A549 (cell line): ENCODE data around the gene TNRC6A. TPM values are rescaled to one million over a fixed set of nuclear protein-coding genes. Genes with fewer than 3 reads are reported as not detected.

Source experiments
- ATAC-seq, 2 experiments: fragments of 200-7000 bp in 1 of 2; fragments of >200 bp in 1 of 2; cut with Nextera tagmentation in 1 of 2; cut with Tn5 transposase in 1 of 2; 3 replicates each; pipeline versions ENCODE4 v1.8.0 to v1.9.1; 2018 to 2020; ENCODE audit warnings: mild to moderate bottlenecking in 1 of 2, moderate library complexity in 1 of 2
- CTCF ChIA-PET: fragments of 300-600 bp; sonication (Branson Sonifier 250); formaldehyde crosslinking; extraction: SDS; loops from one replicate; lab custom pipeline; 2021; ENCODE audit warnings: antibody characterized with exemption, inconsistent platforms; lab: Yijun Ruan, JAX
- POLR2A ChIA-PET: fragments of 350-600 bp; formaldehyde crosslinking; extraction: SDS; loops from one replicate; lab custom pipeline; 2021; ENCODE audit warnings: antibody characterized with exemption, inconsistent platforms; lab: Yijun Ruan, JAX
- DNase-seq, 2 experiments: peaks; one replicate each; pipeline versions ENCODE4 v3.0.0 to v3.0.0-alpha.2; 2011 to 2016; ENCODE audit warnings: low read depth in 1 of 2, low spot score in 1 of 2
- FAIRE-seq: peaks from 2 replicates; lab custom pipeline; 2011; peaks lifted over from hg19 to GRCh38; lab: Jason Lieb, UNC
- H3K27ac ChIP-seq, 2 experiments: fragments of >200 bp; sonication (Bioruptor Twin); formaldehyde crosslinking; 3 replicates each; pipeline ENCODE4 v1.5.1; 2016 to 2017
- H3K4me1 ChIP-seq: fragments of >200 bp; sonication (Bioruptor Twin); formaldehyde crosslinking; 3 replicates; pipeline ENCODE4 v1.6.1; 2016
- H3K4me2 ChIP-seq: fragments of >200 bp; sonication (Bioruptor Twin); formaldehyde crosslinking; 3 replicates; pipeline ENCODE4 v1.6.1; 2016
- H3K4me3 ChIP-seq: fragments of >200 bp; sonication (Bioruptor Twin); formaldehyde crosslinking; 3 replicates; pipeline ENCODE4 v1.5.1; 2016
- H3K9me3 ChIP-seq: fragments of >200 bp; sonication (Bioruptor Twin); formaldehyde crosslinking; 3 replicates; pipeline ENCODE4 v1.6.1; 2016
- BHLHE40 ChIP-seq: IDR thresholded peaks from 2 replicates; pipeline ENCODE4 v1.6.1; 2012; ENCODE audit warnings: low read depth, low read length, inconsistent platforms
- CBX2 ChIP-seq: fragments of 200-600 bp; sonication (generic); IDR thresholded peaks from 2 replicates; pipeline ENCODE4 v1.6.1; 2016; ENCODE audit warnings: low read depth, mild to moderate bottlenecking, borderline replicate concordance
- CBX8 ChIP-seq: fragments of 200-600 bp; sonication (generic); IDR thresholded peaks from 2 replicates; pipeline ENCODE4 v1.6.1; 2016
- CHD2 ChIP-seq: fragments of 150-350 bp; IDR thresholded peaks from 2 replicates; pipeline ENCODE4 v1.6.1; 2014; ENCODE audit warnings: low read length; ENCODE audit not compliant: partially characterized antibody
- EHF ChIP-seq: fragments of 250-450 bp; sonication (Bioruptor Pico); IDR thresholded peaks from 2 replicates; pipeline ENCODE4 v1.5.0; 2020; ENCODE audit warnings: mild to moderate bottlenecking
- EP300 ChIP-seq, 2 experiments: fragments of >200 bp; sonication (Bioruptor Twin); formaldehyde crosslinking; IDR thresholded peaks; 2 replicates in 1 of 2; 3 replicates in 1 of 2; pipeline ENCODE4 v1.6.1; 2016 to 2017
- ESRRA ChIP-seq: fragments of 150-350 bp; IDR thresholded peaks from 2 replicates; pipeline ENCODE4 v1.6.1; 2014; ENCODE audit warnings: mild to moderate bottlenecking, low read length, borderline replicate concordance
- FOSB ChIP-seq: fragments of 250-450 bp; sonication (Bioruptor Pico); IDR thresholded peaks from 2 replicates; pipeline ENCODE4 v1.5.0; 2020; ENCODE audit warnings: mild to moderate bottlenecking, moderate library complexity
- FOSL2 ChIP-seq, 2 experiments: fragments of 450-650 bp in 1 of 2; fragments of >200 bp in 1 of 2; sonication (Bioruptor Twin) in 1 of 2; formaldehyde crosslinking; IDR thresholded peaks; 2 replicates each; pipeline versions ENCODE4 v1.5.0 to v1.6.1; 2016 to 2020; ENCODE audit warnings: mild to moderate bottlenecking in 1 of 2, moderate library complexity in 1 of 2
- HEYL ChIP-seq: fragments of 250-450 bp; sonication (Bioruptor Pico); IDR thresholded peaks from 2 replicates; pipeline ENCODE4 v1.8.0; 2021; ENCODE audit warnings: mild to moderate bottlenecking, moderate library complexity
- JUN ChIP-seq, 2 experiments: fragments of >200 bp; sonication (Bioruptor Twin); formaldehyde crosslinking; IDR thresholded peaks; 2 replicates in 1 of 2; 3 replicates in 1 of 2; pipeline ENCODE4 v1.6.1; 2016 to 2017
- MAFK ChIP-seq: fragments of 450-650 bp; IDR thresholded peaks from 2 replicates; pipeline ENCODE4 v1.6.1; 2014; ENCODE audit not compliant: partially characterized antibody
- PHF8 ChIP-seq: fragments of 200-600 bp; sonication (generic); IDR thresholded peaks from 2 replicates; pipeline ENCODE4 v1.6.1; 2016; ENCODE audit warnings: low read depth, mild to moderate bottlenecking, antibody characterized with exemption, moderate library complexity, borderline replicate concordance
- RFX5 ChIP-seq: fragments of 450-650 bp; IDR thresholded peaks from 2 replicates; pipeline ENCODE4 v1.7.1; 2014; ENCODE audit warnings: antibody characterized with exemption, mild to moderate bottlenecking, moderate library complexity
- SMC3 ChIP-seq: fragments of >200 bp; sonication (Bioruptor Twin); formaldehyde crosslinking; IDR thresholded peaks from 3 replicates; pipeline ENCODE4 v1.6.1; 2018; ENCODE audit warnings: inconsistent platforms
- TP53 ChIP-seq: fragments of 250-450 bp; sonication (Bioruptor Pico); IDR thresholded peaks from 2 replicates; pipeline ENCODE4 v1.5.0; 2021; ENCODE audit warnings: mild to moderate bottlenecking, moderate library complexity
- ZFP36 ChIP-seq: fragments of 450-650 bp; IDR thresholded peaks from 2 replicates; pipeline ENCODE4 v1.6.1; 2014; ENCODE audit warnings: borderline replicate concordance; ENCODE audit not compliant: partially characterized antibody
- ZNF302 ChIP-seq: fragments of 250-450 bp; sonication (Bioruptor Pico); IDR thresholded peaks from 2 replicates; pipeline ENCODE4 v1.9.0; 2021; ENCODE audit warnings: inconsistent platforms, mild to moderate bottlenecking, moderate library complexity
- ZSCAN20 ChIP-seq: fragments of 250-450 bp; sonication (Bioruptor Pico); IDR thresholded peaks from 2 replicates; pipeline ENCODE4 v1.8.0; 2022; ENCODE audit warnings: mild to moderate bottlenecking, moderate library complexity
- WGBS: methylation state at CpG from one replicate; pipeline ENCODE4 v1.1.6; 2017; ENCODE audit errors: missing lambda C conversion rate; 5-methylcytosine and 5-hydroxymethylcytosine counted together
- polyA plus RNA-seq, 4 experiments: library from polyadenylated mRNA; depleted of rRNA in 3 of 4; stranded (reverse); fragments of >200 nt; fragmentation: RNase III in 1 of 4; extraction: RNeasy Plus Mini Kit Qiagen cat#74134 plus additional on column Dnase treatment in 1 of 4; gene quantifications; 2 replicates in 3 of 4; 3 replicates in 1 of 4; pipeline ENCODE4 v1.2.3, GENCODE V29; 2011 to 2017
- TF ChIP-seq, protein P1 (sequence below): fragments of >200 bp; sonication (Bioruptor Twin); formaldehyde crosslinking; IDR thresholded peaks from 2 replicates; pipeline ENCODE4 v1.6.1; 2016
- TF ChIP-seq, protein P2 (sequence below): fragments of 450-650 bp; IDR thresholded peaks from 2 replicates; pipeline ENCODE4 v1.6.1; 2014; ENCODE audit warnings: antibody characterized with exemption
- TF ChIP-seq, protein P3 (sequence below): fragments of 250-450 bp; sonication (Bioruptor Pico); IDR thresholded peaks from 2 replicates; pipeline ENCODE4 v1.5.0; 2021; ENCODE audit warnings: mild to moderate bottlenecking, moderate library complexity, borderline replicate concordance
- TF ChIP-seq, protein P4 (sequence below): fragments of 250-450 bp; sonication (Bioruptor Pico); IDR thresholded peaks from 2 replicates; pipeline ENCODE4 v1.5.0; 2020; ENCODE audit warnings: low read depth, mild to moderate bottlenecking, moderate library complexity
- TF ChIP-seq, protein P5 (sequence below): fragments of >200 bp; sonication (Bioruptor Twin); formaldehyde crosslinking; IDR thresholded peaks from 3 replicates; pipeline ENCODE4 v1.5.1; 2016

Gene TNRC6A
- polyA plus RNA-seq, 2 of the 4 experiments (the other 2 are of a cell fraction), result 26.7 to 51.6 TPM

DNA sequence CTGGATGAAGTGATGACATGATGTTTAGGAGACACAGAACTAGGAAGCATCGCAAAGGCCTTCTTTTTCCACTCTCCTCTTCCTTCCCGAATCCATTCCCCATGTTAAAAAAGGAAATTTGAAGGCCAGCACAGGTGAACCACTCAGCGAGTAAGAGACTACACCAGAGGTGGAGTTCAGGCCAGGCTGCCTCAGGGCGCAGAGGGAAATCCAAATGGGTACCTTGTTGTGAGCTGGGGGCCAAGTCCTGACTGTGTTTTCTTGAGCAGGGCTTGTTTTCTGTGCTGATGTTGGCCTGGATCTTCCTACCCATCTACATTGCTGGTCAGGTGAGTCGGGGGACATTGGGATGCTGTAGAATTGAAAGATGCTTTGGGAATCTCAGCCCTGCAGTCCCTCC, 142.4 kb downstream of the TNRC6A start:
- CTCF ChIA-PET, result interaction anchor here (0.7 kb wide), 1 partner anchor 17 kb away, joined by 3 read pairs; no protein-coding TSS in a partner anchor
- 95% methylated on average over 5 of the region's 5 CpGs for WGBS
- ATAC-seq (no peak), FAIRE-seq (no peak), DNase-seq (no peak)
- no peak overlapping the region for H3K4me3 ChIP-seq
- TF ChIP-seq BHLHE40 (no peak), FOSL2 (IDR thresholded peaks at IDR 0.05) (no peak), FOSL2 (CRISPR knock-in tag; IDR thresholded peaks at IDR 0.05) (no peak), HEYL (CRISPR knock-in tag) (no peak), ZSCAN20 (no peak), CHD2 (no peak), ZNF302 (CRISPR knock-in tag) (no peak), EP300 (IDR thresholded peaks at IDR 0.05) (no peak), ESRRA (no peak), CBX2 (no peak), RFX5 (no peak), EHF (CRISPR knock-in tag) (no peak), FOSB (no peak), MAFK (no peak), ZFP36 (no peak), CBX8 (no peak)
- TF ChIP-seq, protein P1, sequence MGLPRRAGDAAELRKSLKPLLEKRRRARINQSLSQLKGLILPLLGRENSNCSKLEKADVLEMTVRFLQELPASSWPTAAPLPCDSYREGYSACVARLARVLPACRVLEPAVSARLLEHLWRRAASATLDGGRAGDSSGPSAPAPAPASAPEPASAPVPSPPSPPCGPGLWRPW, result no peak
- TF ChIP-seq, protein P2, sequence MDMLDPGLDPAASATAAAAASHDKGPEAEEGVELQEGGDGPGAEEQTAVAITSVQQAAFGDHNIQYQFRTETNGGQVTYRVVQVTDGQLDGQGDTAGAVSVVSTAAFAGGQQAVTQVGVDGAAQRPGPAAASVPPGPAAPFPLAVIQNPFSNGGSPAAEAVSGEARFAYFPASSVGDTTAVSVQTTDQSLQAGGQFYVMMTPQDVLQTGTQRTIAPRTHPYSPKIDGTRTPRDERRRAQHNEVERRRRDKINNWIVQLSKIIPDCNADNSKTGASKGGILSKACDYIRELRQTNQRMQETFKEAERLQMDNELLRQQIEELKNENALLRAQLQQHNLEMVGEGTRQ, result no peak
- TF ChIP-seq, protein P3, sequence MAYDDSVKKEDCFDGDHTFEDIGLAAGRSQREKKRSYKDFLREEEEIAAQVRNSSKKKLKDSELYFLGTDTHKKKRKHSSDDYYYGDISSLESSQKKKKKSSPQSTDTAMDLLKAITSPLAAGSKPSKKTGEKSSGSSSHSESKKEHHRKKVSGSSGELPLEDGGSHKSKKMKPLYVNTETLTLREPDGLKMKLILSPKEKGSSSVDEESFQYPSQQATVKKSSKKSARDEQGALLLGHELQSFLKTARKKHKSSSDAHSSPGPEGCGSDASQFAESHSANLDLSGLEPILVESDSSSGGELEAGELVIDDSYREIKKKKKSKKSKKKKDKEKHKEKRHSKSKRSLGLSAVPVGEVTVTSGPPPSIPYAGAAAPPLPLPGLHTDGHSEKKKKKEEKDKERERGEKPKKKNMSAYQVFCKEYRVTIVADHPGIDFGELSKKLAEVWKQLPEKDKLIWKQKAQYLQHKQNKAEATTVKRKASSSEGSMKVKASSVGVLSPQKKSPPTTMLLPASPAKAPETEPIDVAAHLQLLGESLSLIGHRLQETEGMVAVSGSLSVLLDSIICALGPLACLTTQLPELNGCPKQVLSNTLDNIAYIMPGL (CRISPR knock-in tag), result no peak
- H3K9me3 ChIP-seq, result no peaks in the 10 kb centered on the region
- no peaks in the 10 kb centered on the region for H3K4me1 ChIP-seq
- H3K27ac ChIP-seq, result no peak overlapping the region
- H3K4me2 ChIP-seq, result no peak overlapping the region
- POLR2A ChIA-PET, result no interaction called here

DNA sequence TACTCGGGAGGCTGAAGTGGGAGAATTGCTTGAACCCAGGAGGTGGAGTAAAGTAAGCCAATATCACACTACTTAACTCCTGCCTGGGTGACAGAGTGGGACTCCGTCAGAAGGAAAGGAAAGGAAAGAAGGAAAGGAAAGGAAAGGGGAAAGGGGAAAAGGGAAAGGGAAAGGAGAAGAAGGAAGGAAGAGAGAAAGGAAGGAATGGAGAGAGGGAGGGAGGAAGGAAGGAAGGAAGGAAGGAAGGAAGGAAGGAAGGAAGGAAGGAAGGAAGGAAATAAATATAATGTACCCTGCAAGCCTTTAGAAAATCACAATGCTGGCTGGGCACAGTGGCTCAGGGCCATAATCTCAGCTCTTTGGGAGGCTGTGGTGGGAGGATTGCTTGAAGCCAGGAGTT, 143.6 kb downstream of the TNRC6A start:
- Histone ChIP-seq H3K4me1 (no peaks in the 10 kb centered on the region), H3K9me3 (no peaks in the 10 kb centered on the region), H3K4me2 (no peak overlapping the region), H3K4me3 (no peak overlapping the region), H3K27ac (no peak overlapping the region)
- no peak for ATAC-seq
- ChIA-PET CTCF (interaction anchor here (0.9 to 1.6 kb wide), 4 partner anchors 26 to 373 kb away, joined by 3 to 5 read pairs (median 4); no protein-coding TSS in a partner anchor), POLR2A (no interaction called here)
- WGBS, result 60% methylated on average over 2 of the region's 2 CpGs
- TF ChIP-seq, protein P1, result no peak
- TF ChIP-seq ESRRA (no peak), MAFK (no peak), JUN (IDR thresholded peaks at IDR 0.05) (no peak), TP53 (CRISPR knock-in tag) (no peak), SMC3 (no peak), PHF8 (no peak)
- TF ChIP-seq, protein P4, sequence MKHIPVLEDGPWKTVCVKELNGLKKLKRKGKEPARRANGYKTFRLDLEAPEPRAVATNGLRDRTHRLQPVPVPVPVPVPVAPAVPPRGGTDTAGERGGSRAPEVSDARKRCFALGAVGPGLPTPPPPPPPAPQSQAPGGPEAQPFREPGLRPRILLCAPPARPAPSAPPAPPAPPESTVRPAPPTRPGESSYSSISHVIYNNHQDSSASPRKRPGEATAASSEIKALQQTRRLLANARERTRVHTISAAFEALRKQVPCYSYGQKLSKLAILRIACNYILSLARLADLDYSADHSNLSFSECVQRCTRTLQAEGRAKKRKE (CRISPR knock-in tag), result no peak
- TF ChIP-seq, protein P5, sequence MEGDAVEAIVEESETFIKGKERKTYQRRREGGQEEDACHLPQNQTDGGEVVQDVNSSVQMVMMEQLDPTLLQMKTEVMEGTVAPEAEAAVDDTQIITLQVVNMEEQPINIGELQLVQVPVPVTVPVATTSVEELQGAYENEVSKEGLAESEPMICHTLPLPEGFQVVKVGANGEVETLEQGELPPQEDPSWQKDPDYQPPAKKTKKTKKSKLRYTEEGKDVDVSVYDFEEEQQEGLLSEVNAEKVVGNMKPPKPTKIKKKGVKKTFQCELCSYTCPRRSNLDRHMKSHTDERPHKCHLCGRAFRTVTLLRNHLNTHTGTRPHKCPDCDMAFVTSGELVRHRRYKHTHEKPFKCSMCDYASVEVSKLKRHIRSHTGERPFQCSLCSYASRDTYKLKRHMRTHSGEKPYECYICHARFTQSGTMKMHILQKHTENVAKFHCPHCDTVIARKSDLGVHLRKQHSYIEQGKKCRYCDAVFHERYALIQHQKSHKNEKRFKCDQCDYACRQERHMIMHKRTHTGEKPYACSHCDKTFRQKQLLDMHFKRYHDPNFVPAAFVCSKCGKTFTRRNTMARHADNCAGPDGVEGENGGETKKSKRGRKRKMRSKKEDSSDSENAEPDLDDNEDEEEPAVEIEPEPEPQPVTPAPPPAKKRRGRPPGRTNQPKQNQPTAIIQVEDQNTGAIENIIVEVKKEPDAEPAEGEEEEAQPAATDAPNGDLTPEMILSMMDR, result no peak
- no peak for DNase-seq
- no peak for FAIRE-seq
